Vagina (tissue), 2 donors: ENCODE measurements around the gene ZNF672. TPM values are rescaled to one million over a fixed set of nuclear protein-coding genes. Genes with fewer than 3 reads are reported as not detected.
A peak's percentile ranks its signal among the peaks of the same experiment; 100 is the strongest.

Experiments used
- DNase-seq, 2 donors: peaks; one replicate each; pipeline ENCODE4 v3.0.0-alpha.2; 2017; ENCODE audit errors: extremely low spot score in 2 of 2
- H3K27ac ChIP-seq: fragments of 200-600 bp; sonication (generic); one replicate; pipeline ENCODE4 v1.5.1; 2019
- H3K27me3 ChIP-seq: fragments of 200-600 bp; sonication (generic); one replicate; pipeline ENCODE4 v1.5.1; 2019
- H3K36me3 ChIP-seq, 2 donors: fragments of 200-600 bp; sonication (generic); one replicate each; pipeline ENCODE4 v1.5.1; 2017 to 2019
- H3K4me1 ChIP-seq: fragments of 200-600 bp; sonication (generic); one replicate; pipeline ENCODE4 v1.5.1; 2019
- H3K4me3 ChIP-seq, 2 donors: fragments of 200-600 bp; sonication (generic); 1 replicate in 1 of 2; 2 replicates in 1 of 2; pipeline ENCODE4 v1.5.1; 2016 to 2019
- H3K9me3 ChIP-seq: fragments of 200-600 bp; sonication (generic); one replicate; pipeline ENCODE4 v1.5.1; 2019
- CTCF ChIP-seq, 3 experiments: fragments of 450-650 bp in 2 of 3; fragments of 200-600 bp in 1 of 3; sonication (generic) in 1 of 3; IDR thresholded peaks; one replicate each; pipeline ENCODE4 v1.5.1; 2017 to 2019; ENCODE audit warnings: antibody characterized with exemption in 3 of 3, mild to moderate bottlenecking in 2 of 3, moderate library complexity in 2 of 3
- POLR2A ChIP-seq, 2 donors: fragments of 450-650 bp; IDR thresholded peaks; one replicate each; pipeline ENCODE4 v1.6.1; 2017; ENCODE audit warnings: antibody characterized with exemption in 2 of 2, mild to moderate bottlenecking in 2 of 2, moderate library complexity in 2 of 2
- POLR2AphosphoS5 ChIP-seq, 2 donors: sonication (generic); formaldehyde crosslinking; IDR thresholded peaks; one replicate each; pipeline ENCODE4 v1.9.0; 2017; ENCODE audit warnings: antibody characterized with exemption in 2 of 2, mild to moderate bottlenecking in 2 of 2, low read depth in 1 of 2; ENCODE audit not compliant: insufficient read depth in 1 of 2
- intact Hi-C: fragments of 100-400 bp; cut with DNase I; formaldehyde crosslinking; loops from one replicate; pipeline ENCODE4 v1.15.1; 2023
- total RNA-seq: library from RNA; depleted of rRNA; stranded (reverse); fragments of >200 nt; gene quantifications from one replicate; pipeline ENCODE4 v1.2.3, GENCODE V29; 2016

Gene ZNF672
- total RNA-seq, 1 donor from 2014 or later: 44.9 TPM

- peak in 1 of 2 donors; percentile 79 for TF ChIP-seq POLR2A (IDR thresholded peaks at IDR 0.05)
- TF ChIP-seq POLR2AphosphoS5 (IDR thresholded peaks at IDR 0.05; ENCODE audit: insufficient read depth in 1 of 2, low read depth in 1 of 2): peak; percentile 84 to 95
- TF ChIP-seq CTCF (IDR thresholded peaks at IDR 0.05): no peak
Measured at GRCh38 chr1:248858891-248859889, 21.2 kb downstream of the ZNF672 start, which contains the start of gene ZNF692. TSS of gene ZNF692 (minus strand) at chr1:248859085. CDS start at chr1:248858309, 776 bp downstream.

GRCh38 chr1:248860007-248860406, 22.0 kb downstream of the ZNF672 start:
- Histone ChIP-seq H3K27me3 (no peaks in the 10 kb centered on the region), H3K4me1 (peaks cover 28% of the 10 kb centered on the region), H3K9me3 (no peaks in the 10 kb centered on the region), H3K27ac (no peak overlapping the region), H3K4me3 (no peak overlapping the region), H3K36me3 (no peaks in the 10 kb centered on the region)
- intact Hi-C loops: no loop called here
- TF ChIP-seq POLR2A (IDR thresholded peaks at IDR 0.05): no peak
- TF ChIP-seq CTCF (IDR thresholded peaks at IDR 0.05): no peak
- TF ChIP-seq POLR2AphosphoS5 (IDR thresholded peaks at IDR 0.05; ENCODE audit: insufficient read depth in 1 of 2, low read depth in 1 of 2): no peak
- no peak for DNase-seq

More at GRCh38 chr1:248858891-248859889, 21.2 kb downstream of the ZNF672 start, which contains the start of gene ZNF692:
- peak in 1 of 2 donors; percentile 96 for DNase-seq
- Histone ChIP-seq H3K36me3 (no peaks in the 10 kb centered on the region), H3K4me3 (peak within 1 kb of the TSS; percentile 55 to 61), H3K27ac (peak within 1 kb of the TSS; percentile 90), H3K27me3 (no peaks in the 10 kb centered on the region), H3K4me1 (peaks cover 28% of the 10 kb centered on the region), H3K9me3 (no peaks in the 10 kb centered on the region)
- intact Hi-C loops: no loop called here

- Histone ChIP-seq H3K36me3 (no peaks in the 10 kb centered on the region), H3K4me1 (peaks cover 28% of the 10 kb centered on the region), H3K27me3 (no peaks in the 10 kb centered on the region), H3K9me3 (no peaks in the 10 kb centered on the region), H3K4me3 (no peak overlapping the region), H3K27ac (no peak overlapping the region)
- no peak for DNase-seq
- TF ChIP-seq POLR2AphosphoS5 (IDR thresholded peaks at IDR 0.05; ENCODE audit: insufficient read depth in 1 of 2, low read depth in 1 of 2) (no peak), POLR2A (IDR thresholded peaks at IDR 0.05) (no peak), CTCF (IDR thresholded peaks at IDR 0.05) (no peak)
- intact Hi-C loops: no loop called here
Measured at GRCh38 chr1:248861616-248862015, 23.6 kb downstream of the ZNF672 start.

GRCh38 chr1:248862695-248862997, 24.6 kb downstream of the ZNF672 start:
- H3K9me3 ChIP-seq: no peaks in the 10 kb centered on the region
- no peak for DNase-seq
- peaks cover 22% of the 10 kb centered on the region for H3K4me1 ChIP-seq
- TF ChIP-seq POLR2AphosphoS5 (IDR thresholded peaks at IDR 0.05; ENCODE audit: insufficient read depth in 1 of 2, low read depth in 1 of 2): no peak
- TF ChIP-seq POLR2A (IDR thresholded peaks at IDR 0.05): no peak
- TF ChIP-seq CTCF (IDR thresholded peaks at IDR 0.05): no peak
- peak overlapping the region; percentile 59 to 84 for H3K4me3 ChIP-seq
- no peaks in the 10 kb centered on the region for H3K36me3 ChIP-seq
- H3K27ac ChIP-seq: peak overlapping the region; percentile 79
- H3K27me3 ChIP-seq: no peaks in the 10 kb centered on the region
- intact Hi-C loops: no loop called here
